T-helper 1 cell (primary cell): ENCODE measurements around the gene MUC5AC.
"Not testable (repeated sequence)": the region's sequence is repeated elsewhere in the genome, so short reads cannot be mapped to it uniquely, and the experiment has no call there.

Experiments used
- DNase-seq, 5 donors: peaks; one replicate each; pipeline ENCODE4 v3.0.0-alpha.2; 2012 to 2020

Gene MUC5AC

GRCh38 chr11:1150769-1151365, 6.9 kb upstream of the MUC5AC start:
- DNase-seq, result no peak

DNA sequence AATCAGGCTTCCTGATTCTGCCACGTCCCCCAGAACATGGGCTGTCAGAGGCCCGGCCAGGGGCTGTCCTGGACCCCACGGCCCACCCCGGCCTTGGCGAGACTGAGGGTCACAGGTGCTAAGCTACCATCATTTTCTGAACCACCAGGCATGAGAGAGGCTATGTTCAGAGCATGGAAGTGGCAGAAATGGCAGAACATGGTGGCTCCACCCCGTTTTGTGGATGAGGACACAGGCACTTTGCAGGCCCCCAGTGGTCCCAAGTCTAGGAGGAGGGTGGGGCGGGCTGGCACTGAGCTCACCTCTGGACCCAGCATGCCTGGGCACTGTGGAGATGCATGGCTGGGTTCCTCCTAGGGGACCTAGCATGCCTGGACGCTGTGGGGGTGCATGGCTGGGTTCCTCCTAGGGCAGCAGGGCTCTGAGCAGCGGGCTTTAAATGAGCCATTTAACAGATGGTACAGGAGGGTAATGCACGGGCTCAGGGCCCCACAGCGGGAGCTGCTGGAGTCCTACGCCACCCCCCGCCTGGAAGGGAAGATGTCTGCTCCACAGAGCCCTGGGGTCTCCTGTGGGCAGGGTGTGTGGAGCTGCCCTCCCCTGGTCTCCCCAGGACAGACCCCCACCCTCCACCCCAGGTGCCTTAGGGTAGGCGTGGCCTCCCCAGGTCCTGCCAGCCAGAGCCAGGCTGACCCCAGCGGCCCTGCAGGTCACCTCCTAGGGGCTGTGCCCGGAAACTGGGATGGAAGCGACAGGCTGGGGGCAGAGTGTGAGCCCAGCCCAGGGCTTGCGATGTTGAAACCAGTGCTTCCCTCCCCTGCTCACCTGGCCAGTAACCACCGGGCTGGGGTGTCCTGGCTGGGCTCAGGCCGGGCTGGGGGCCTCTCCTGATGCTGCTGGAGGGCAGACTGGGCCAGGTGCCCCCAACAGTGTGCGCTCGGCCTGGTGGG, 6.1 kb upstream of the MUC5AC start:
- no peak for DNase-seq

GRCh38 chr11:1152316-1153104, 5.2 kb upstream of the MUC5AC start:
- no peak for DNase-seq

- no peak for DNase-seq
Observed at GRCh38 chr11:1153105-1153950, 4.4 kb upstream of the MUC5AC start.

GRCh38 chr11:1153951-1154493, 3.7 kb upstream of the MUC5AC start:
- no peak for DNase-seq

GRCh38 chr11:1154656-1155055, 3.1 kb upstream of the MUC5AC start:
- not testable (repeated sequence) for DNase-seq

DNA sequence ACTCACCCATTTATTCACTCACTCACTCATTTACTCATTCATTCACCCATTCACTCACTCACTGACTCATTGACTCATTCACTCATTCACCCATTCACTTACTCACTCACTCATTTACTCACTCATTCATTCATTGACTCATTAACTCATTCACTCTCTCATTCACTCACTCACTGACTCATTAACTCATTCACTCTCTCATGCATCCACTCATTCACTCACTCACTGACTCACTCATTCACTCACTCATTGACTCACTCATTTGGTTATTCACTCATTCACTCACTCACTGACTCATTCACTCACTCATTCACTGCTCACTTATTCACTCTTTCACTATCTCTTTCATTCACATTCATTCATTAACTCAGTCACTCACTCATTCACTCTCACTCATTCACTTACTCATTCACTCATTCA, 2.5 kb upstream of the MUC5AC start:
- DNase-seq, result no peak

- no peak for DNase-seq
Observed at GRCh38 chr11:1156506-1157340, 1.0 kb upstream of the MUC5AC start.

DNA sequence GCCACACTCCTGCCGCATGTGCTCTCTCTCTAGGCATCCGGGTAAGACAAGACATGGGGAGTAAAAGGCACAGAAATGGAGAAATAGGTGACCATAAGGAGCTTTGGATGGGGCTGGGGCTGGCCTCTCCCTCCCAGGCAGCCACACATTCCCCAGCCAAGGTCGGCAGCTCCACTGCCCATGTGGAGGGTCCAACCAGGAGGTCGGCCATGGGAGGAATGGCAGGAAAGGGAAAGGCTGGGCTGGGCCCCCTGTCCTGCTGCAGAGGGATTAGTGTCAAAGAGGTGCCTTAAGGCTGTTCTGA, 460 bp upstream of the MUC5AC start:
- DNase-seq, result no peak

GRCh38 chr11:1158681-1159487, 1.1 kb downstream of the MUC5AC start:
- no peak for DNase-seq

DNA sequence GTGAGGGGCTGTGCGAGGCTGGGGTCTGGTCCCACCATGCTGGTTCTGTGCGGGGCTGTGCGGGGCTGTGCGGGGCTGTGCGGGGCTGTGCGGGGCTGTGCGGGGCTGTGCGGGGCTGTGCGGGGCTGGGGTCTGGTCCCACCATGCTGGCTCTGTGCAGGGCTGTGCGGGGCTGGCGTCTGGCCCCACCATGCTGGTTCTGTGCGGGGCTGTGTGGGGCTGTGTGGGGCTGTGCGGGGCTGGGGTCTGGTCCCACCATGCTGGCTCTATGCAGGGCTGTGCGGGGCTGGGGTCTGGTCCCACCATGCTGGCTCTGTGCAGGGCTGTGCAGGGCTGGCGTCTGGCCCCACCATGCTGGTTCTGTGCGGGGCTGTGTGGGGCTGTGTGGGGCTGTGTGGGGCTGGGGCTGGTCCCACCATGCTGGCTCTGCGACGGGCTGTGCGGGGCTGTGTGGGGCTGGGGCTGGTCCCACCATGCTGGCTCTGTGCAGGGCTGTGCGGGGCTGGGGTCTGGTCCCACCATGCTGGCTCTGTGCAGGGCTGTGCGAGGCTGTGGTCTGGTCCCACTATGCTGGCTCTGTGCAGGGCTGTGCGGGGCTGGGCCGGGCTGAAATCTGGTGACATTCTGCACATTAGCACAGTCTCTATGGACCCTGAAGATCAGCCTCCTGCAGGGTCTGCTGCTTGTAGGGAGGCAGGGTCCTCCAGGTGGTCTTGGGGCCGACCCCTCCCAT, 1.9 kb downstream of the MUC5AC start:
- not testable (repeated sequence) for DNase-seq

GRCh38 chr11:1160231-1161101, 2.7 kb downstream of the MUC5AC start:
- no peak for DNase-seq

GRCh38 chr11:1161410-1162137, 3.8 kb downstream of the MUC5AC start:
- DNase-seq, result no peak

DNA sequence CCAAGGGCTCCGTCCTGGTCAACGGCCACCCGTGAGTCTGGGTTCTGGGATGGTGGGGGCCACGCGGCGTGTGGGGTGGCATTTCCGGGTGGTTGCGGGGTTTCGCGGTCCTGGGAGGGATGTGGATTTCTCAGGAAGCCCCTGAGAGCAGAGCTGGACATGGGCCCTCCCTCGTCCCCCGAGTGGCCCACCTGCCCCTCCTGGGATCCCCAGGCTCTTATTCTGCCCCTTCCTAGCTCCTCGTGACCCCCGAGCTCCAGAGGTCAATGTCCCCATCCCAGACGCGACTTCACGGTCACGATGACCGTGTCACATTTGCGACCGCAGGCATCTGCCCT, 4.4 kb downstream of the MUC5AC start:
- no peak for DNase-seq

GRCh38 chr11:1162491-1163311, 4.9 kb downstream of the MUC5AC start:
- DNase-seq, result no peak

- no peak for DNase-seq
Observed at GRCh38 chr11:1163321-1163910, 5.7 kb downstream of the MUC5AC start.
